Activated T-cell treated with anti-CD3 and anti-CD28 coated beads, Interleukin-2, amount 50 U/mL, for 24 hours (primary cell): ENCODE measurements around the gene WDR27.
"Not testable (repeated sequence)": the region's sequence is repeated elsewhere in the genome, so short reads cannot be mapped to it uniquely, and the experiment has no call there.

Experiments used
- DNase-seq: peaks from one replicate; pipeline ENCODE4 v3.0.0-alpha.2; 2020
- H3K27ac Mint-ChIP-seq: 2 replicates; pipeline ENCODE4 v1.8.0; 2020; ENCODE audit warnings: mild to moderate bottlenecking, mixed read lengths
- H3K27me3 Mint-ChIP-seq: 2 replicates; pipeline ENCODE4 v1.8.0; 2020; ENCODE audit warnings: mixed read lengths
- H3K36me3 Mint-ChIP-seq: 2 replicates; pipeline ENCODE4 v1.8.0; 2020; ENCODE audit warnings: low read depth, mixed read lengths
- H3K4me1 Mint-ChIP-seq: 2 replicates; pipeline ENCODE4 v1.8.0; 2020; ENCODE audit warnings: low read depth, mixed read lengths
- H3K4me3 Mint-ChIP-seq: 2 replicates; pipeline ENCODE4 v1.8.0; 2020; ENCODE audit warnings: mild to moderate bottlenecking, moderate library complexity, mixed read lengths
- H3K9me3 Mint-ChIP-seq: 2 replicates; pipeline ENCODE4 v1.8.0; 2020; ENCODE audit warnings: mixed read lengths

WDR27 gene

GRCh38 chr6:169490830-169491229, 211.0 kb downstream of the WDR27 start:
- Mint-ChIP-seq H3K4me1 (no peaks in the 10 kb centered on the region), H3K36me3 (no peaks in the 10 kb centered on the region), H3K27ac (no peak overlapping the region), H3K9me3 (no peaks in the 10 kb centered on the region), H3K4me3 (no peak overlapping the region), H3K27me3 (no peaks in the 10 kb centered on the region)
- DNase-seq, result no peak

GRCh38 chr6:169490246-169490641, 211.6 kb downstream of the WDR27 start:
- Mint-ChIP-seq H3K4me1 (no peaks in the 10 kb centered on the region), H3K27ac (no peak overlapping the region), H3K4me3 (no peak overlapping the region), H3K36me3 (no peaks in the 10 kb centered on the region), H3K9me3 (no peaks in the 10 kb centered on the region), H3K27me3 (no peaks in the 10 kb centered on the region)
- no peak for DNase-seq

GRCh38 chr6:169489563-169490245, 212.1 kb downstream of the WDR27 start:
- no peaks in the 10 kb centered on the region for H3K36me3 Mint-ChIP-seq
- no peaks in the 10 kb centered on the region for H3K4me1 Mint-ChIP-seq
- H3K9me3 Mint-ChIP-seq, result peaks cover 2% of the 10 kb centered on the region
- no peaks in the 10 kb centered on the region for H3K27me3 Mint-ChIP-seq
- H3K4me3 Mint-ChIP-seq, result no peak overlapping the region
- no peak for DNase-seq
- H3K27ac Mint-ChIP-seq, result no peak overlapping the region

GRCh38 chr6:169487579-169488436, 214.0 kb downstream of the WDR27 start:
- Mint-ChIP-seq H3K27ac (no peak overlapping the region), H3K9me3 (peaks cover 12% of the 10 kb centered on the region), H3K4me3 (no peak overlapping the region), H3K36me3 (peaks cover 5% of the 10 kb centered on the region), H3K4me1 (no peaks in the 10 kb centered on the region), H3K27me3 (no peaks in the 10 kb centered on the region)
- no peak for DNase-seq

- no peak for DNase-seq
- no peak overlapping the region for H3K4me3 Mint-ChIP-seq
- H3K9me3 Mint-ChIP-seq, result peaks cover 34% of the 10 kb centered on the region
- H3K36me3 Mint-ChIP-seq, result peaks cover 24% of the 10 kb centered on the region
- no peaks in the 10 kb centered on the region for H3K27me3 Mint-ChIP-seq
- no peak overlapping the region for H3K27ac Mint-ChIP-seq
- no peaks in the 10 kb centered on the region for H3K4me1 Mint-ChIP-seq
These were observed 221.9 kb downstream of the WDR27 start for GRCh38 chr6:169479783-169480495.

GRCh38 chr6:169474362-169474761, 227.5 kb downstream of the WDR27 start:
- DNase-seq, result no peak
- Mint-ChIP-seq H3K27ac (no peak overlapping the region), H3K27me3 (no peaks in the 10 kb centered on the region), H3K36me3 (peaks cover 11% of the 10 kb centered on the region), H3K4me3 (no peak overlapping the region), H3K4me1 (no peaks in the 10 kb centered on the region), H3K9me3 (peaks cover 24% of the 10 kb centered on the region)

GRCh38 chr6:169473663-169474062, 228.2 kb downstream of the WDR27 start:
- Mint-ChIP-seq H3K9me3 (peaks cover 27% of the 10 kb centered on the region), H3K27me3 (no peaks in the 10 kb centered on the region)

GRCh38 chr6:169472786-169473416, 228.9 kb downstream of the WDR27 start:
- Mint-ChIP-seq H3K4me1 (no peaks in the 10 kb centered on the region), H3K27me3 (no peaks in the 10 kb centered on the region), H3K36me3 (peaks cover 15% of the 10 kb centered on the region), H3K4me3 (no peak overlapping the region), H3K27ac (no peak overlapping the region), H3K9me3 (peaks cover 34% of the 10 kb centered on the region)
- DNase-seq, result no peak

More at GRCh38 chr6:169473663-169474062, 228.2 kb downstream of the WDR27 start:
- H3K4me3 Mint-ChIP-seq, result no peak overlapping the region
- DNase-seq, result no peak
- H3K27ac Mint-ChIP-seq, result no peak overlapping the region
- no peaks in the 10 kb centered on the region for H3K4me1 Mint-ChIP-seq
- H3K36me3 Mint-ChIP-seq, result peaks cover 11% of the 10 kb centered on the region

- Mint-ChIP-seq H3K4me3 (no peak overlapping the region), H3K27me3 (no peaks in the 10 kb centered on the region), H3K27ac (no peak overlapping the region), H3K9me3 (peaks cover 41% of the 10 kb centered on the region), H3K36me3 (peaks cover 20% of the 10 kb centered on the region), H3K4me1 (no peaks in the 10 kb centered on the region)
- no peak for DNase-seq
These were observed 231.0 kb downstream of the WDR27 start for GRCh38 chr6:169470790-169471189.

GRCh38 chr6:169469028-169469427, 232.8 kb downstream of the WDR27 start:
- no peak overlapping the region for H3K4me3 Mint-ChIP-seq
- H3K36me3 Mint-ChIP-seq, result peaks cover 15% of the 10 kb centered on the region
- no peaks in the 10 kb centered on the region for H3K4me1 Mint-ChIP-seq
- H3K27ac Mint-ChIP-seq, result no peak overlapping the region
- no peak for DNase-seq
- H3K9me3 Mint-ChIP-seq, result peaks cover 35% of the 10 kb centered on the region
- H3K27me3 Mint-ChIP-seq, result no peaks in the 10 kb centered on the region

- not testable (repeated sequence) for H3K27me3 Mint-ChIP-seq, H3K27ac Mint-ChIP-seq, H3K4me3 Mint-ChIP-seq, DNase-seq, H3K4me1 Mint-ChIP-seq, H3K36me3 Mint-ChIP-seq
- peaks cover 39% of the 10 kb centered on the region for H3K9me3 Mint-ChIP-seq
These were observed 234.1 kb downstream of the WDR27 start for GRCh38 chr6:169467755-169468154.

- H3K9me3 Mint-ChIP-seq, result peaks cover 41% of the 10 kb centered on the region
- not testable (repeated sequence) for H3K4me1 Mint-ChIP-seq
These were observed 235.6 kb downstream of the WDR27 start for GRCh38 chr6:169466256-169466655.

GRCh38 chr6:169457762-169458161, 244.1 kb downstream of the WDR27 start:
- Mint-ChIP-seq H3K27ac (no peak overlapping the region), H3K9me3 (peaks cover 10% of the 10 kb centered on the region), H3K36me3 (no peaks in the 10 kb centered on the region), H3K27me3 (no peaks in the 10 kb centered on the region), H3K4me1 (no peaks in the 10 kb centered on the region), H3K4me3 (no peak overlapping the region)
- no peak for DNase-seq

More at GRCh38 chr6:169466256-169466655, 235.6 kb downstream of the WDR27 start:
- not testable (repeated sequence) for H3K4me3 Mint-ChIP-seq, H3K27ac Mint-ChIP-seq, DNase-seq, H3K27me3 Mint-ChIP-seq, H3K36me3 Mint-ChIP-seq

GRCh38 chr6:169456840-169457239, 245.0 kb downstream of the WDR27 start:
- H3K4me3 Mint-ChIP-seq, result no peak overlapping the region
- H3K36me3 Mint-ChIP-seq, result no peaks in the 10 kb centered on the region
- H3K4me1 Mint-ChIP-seq, result no peaks in the 10 kb centered on the region
- DNase-seq, result no peak
- H3K9me3 Mint-ChIP-seq, result peaks cover 10% of the 10 kb centered on the region
- H3K27me3 Mint-ChIP-seq, result no peaks in the 10 kb centered on the region
- no peak overlapping the region for H3K27ac Mint-ChIP-seq
